ELF-1 (cell line): ENCODE results near the gene NRTN.

Source experiments
- DNase-seq: peaks from one replicate; pipeline ENCODE4 v3.0.0-alpha.2; 2016; ENCODE audit warnings: low read depth, low spot score

Gene NRTN

DNA sequence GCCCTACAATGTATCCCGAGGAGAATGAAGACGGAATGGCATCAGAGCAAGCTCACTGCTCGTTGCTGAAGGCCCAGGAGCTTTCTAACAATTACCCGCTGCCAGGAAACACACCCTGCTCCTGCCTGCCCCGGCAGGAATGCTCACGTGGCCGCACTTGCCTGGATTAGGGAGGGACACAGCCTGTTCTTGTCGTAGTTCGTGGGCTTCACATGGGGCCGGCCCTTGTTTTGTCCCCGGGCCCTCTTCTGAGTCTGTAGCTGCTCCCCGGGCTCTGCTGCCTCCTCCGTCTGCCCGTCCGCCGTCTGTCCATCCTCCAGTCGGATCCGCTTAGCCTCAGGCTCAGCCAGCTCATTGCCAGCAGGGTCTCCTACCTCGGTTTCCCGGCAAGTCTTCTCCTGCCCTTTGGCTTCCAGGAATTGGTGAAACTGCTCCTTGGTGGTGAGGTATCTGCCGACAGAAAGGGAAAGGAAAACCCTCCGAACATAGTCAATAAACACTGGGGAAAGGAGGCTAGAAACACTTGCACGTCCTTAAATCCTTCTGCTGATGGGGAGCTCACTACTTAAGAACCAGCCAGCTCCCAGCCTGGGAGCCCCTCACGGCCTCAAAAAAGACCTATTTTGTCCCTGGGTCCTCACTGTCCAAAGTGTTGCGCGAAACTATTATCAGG is 14.8 kb upstream of the NRTN start:
- DNase-seq = no peak

DNA sequence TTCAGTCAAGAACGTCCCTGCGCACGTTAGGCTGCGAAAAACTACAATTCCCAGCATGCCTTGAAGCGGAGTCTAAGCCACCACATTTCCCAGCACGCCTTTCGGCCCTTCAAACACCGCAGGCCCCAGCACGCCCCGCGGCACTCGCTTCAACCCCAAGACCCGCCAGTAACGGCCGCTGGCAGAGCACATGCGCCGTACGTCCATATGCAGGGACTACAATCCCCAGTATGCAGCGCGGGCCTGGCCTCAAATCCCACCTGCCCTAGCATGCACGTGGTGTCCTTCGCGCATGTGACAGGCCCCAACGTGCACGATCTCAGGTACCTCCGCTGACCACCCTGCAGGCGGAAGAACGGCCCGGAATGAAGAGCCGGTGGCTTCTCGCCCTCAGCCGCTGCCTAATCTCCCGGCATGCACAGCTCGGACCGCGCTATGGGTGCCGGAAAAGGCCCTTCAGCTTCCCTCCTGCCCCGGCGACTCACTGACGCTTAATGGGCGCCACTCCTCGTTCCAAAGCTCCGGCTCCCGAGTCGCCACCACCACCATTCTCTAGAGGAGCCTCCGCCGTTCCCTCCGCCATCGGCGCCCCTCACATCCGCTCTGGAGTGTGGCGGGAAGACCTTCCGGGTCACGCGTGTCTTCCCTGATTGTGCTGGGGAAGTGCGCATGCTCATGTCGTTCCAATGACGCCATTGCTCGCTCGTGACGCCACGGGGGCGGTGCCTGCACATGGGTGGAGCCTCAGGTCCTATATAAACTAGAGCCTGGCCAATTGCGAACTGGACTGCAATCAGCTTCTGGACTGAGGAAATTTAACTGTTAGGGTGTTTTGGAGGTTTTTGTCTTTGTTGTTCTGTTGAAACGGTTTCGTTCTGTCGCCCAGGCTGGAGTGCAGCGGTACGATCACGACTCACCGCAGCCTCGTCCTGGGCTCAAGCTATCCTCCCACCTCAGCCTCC is 14.0 kb upstream of the NRTN start, which contains the start of gene DUS3L:
Gene DUS3L, minus strand, starts transcription at position 605 of the 962 bp plus-strand sequence. Its CDS starts 22 bp downstream, at position 583.
- DNase-seq = peak; percentile 99

DNA sequence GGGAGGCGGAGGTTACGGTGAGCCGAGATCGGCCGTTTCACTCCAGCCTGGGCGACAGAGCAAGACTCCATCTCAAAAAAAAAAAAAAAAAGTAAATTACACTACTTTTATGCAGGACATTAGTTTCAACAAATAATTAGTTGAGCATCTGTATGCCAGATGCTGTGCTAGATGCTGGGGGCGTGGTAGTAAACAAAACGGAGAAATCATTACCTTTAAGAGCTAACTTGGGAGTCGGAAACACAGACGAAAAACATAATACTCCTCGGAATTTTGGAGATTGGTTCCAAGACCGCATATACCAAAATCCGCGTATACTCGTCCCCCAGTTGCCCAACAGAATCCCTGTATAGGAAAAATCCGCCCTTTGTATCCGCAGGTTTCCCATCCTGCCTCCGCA is 12.6 kb upstream of the NRTN start:
- no peak for DNase-seq

DNA sequence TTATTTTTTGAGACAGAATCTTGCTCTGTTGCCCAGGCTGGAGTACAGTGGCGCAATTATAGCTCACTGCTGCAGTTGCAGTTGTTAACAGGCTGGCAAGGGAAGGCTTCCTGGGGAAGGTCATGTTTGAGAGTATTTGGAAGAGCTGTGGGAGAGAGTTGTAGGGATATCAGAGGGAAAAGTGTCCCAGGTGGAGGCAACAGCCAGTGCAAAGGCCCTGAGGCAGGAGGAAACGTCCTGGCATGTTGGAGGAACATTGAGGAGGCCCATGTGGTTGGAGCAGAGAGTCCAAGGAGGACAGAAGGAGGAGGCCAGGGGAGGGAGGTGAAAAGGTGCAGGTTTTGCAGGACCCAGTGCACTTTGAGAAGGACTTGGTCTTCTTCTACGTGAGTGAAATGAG is 11.7 kb upstream of the NRTN start:
- DNase-seq = no peak

DNA sequence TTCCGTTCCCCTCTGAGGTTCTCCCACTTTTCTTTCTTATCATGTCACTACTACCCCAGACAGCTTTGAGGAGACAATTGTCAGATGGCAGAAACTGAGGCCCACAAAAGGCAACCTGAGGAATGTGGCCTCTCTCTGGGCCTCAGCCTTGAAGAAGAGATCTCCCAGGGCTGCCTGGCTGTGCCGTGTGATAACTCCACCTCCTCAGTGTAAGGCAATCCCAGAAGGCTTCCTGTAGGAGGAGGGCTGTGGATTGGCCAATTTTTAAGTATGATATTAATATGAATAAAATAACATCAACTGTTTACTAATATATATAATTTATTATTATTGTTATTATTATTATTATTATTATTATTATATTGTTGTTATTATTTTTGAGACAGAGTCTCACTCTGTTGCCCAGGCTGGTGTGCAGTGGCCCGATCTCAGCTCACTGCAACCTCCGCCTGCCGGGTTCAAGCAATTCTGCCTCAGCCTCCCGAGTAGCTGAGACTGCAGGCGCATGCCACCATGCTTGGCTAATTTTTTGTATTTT is 9.4 kb upstream of the NRTN start:
- no peak for DNase-seq

DNA sequence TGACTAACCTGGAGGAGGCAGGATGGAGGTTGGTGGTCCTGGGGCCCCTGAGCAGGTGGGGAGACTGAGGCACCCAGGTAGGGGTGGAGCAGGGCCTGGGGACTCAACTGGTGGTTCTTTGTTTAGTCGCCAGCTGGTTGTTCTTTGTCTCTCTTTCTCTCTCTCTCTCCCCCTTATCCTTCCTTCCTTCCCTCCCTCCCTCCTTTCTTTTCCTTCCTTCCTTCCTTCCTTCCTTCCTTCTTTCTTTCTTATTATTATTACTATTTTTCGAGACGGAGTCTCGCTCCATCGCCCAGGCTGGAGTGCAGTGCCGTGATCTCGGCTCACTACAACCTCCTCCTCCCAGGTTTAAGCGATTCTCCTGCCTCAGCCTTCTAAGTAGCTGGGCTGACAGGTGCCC is 6.6 kb upstream of the NRTN start:
- DNase-seq = no peak

DNA sequence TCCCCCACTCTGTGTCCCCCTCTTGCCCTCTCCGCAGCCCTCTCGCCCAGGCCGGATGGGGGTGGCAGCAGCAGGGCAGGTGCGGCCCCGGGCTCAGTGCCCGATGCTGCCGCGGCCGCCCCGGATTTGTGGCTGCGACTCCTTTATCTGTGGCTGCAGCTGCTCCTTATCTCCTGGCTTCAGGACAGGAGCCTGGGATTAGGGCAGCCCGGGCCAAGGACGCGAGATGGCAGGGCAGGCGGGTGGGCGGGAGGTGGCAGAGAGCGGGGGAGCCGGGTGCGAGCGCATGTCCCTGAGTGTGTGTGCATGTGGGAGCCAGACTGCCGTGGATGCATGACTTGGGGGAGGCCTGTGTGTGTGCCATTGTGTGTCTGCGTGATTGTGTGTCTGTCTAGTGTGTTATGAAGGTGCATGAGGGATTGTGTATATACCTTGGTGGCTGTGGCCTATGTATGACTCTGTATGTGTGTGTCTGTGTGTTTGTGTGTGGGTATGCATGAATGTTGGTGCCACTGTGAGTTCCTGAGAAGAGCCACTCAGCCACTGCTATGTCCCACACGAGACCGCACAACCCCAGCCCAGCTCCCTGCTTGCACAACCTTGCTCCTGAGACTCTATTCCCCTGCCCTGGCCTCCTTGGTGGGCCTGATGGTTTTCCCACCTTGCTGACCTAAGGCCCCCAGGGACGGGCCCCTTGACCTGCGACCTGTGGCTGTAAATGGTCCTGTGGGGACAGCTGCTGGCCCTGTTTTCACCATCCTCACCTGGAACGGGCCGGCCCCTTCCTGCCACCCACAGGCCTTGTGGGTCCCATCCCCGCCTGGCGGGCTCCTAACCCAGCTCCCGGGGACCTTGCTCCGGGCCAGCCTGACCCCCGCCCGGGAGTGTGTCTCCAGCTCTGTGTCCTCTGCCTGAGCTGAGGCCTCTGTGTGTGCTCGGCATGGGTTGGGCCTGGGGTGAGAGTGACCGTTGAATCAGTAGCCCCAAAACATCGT is 5.3 kb upstream of the NRTN start:
- no peak for DNase-seq

DNA sequence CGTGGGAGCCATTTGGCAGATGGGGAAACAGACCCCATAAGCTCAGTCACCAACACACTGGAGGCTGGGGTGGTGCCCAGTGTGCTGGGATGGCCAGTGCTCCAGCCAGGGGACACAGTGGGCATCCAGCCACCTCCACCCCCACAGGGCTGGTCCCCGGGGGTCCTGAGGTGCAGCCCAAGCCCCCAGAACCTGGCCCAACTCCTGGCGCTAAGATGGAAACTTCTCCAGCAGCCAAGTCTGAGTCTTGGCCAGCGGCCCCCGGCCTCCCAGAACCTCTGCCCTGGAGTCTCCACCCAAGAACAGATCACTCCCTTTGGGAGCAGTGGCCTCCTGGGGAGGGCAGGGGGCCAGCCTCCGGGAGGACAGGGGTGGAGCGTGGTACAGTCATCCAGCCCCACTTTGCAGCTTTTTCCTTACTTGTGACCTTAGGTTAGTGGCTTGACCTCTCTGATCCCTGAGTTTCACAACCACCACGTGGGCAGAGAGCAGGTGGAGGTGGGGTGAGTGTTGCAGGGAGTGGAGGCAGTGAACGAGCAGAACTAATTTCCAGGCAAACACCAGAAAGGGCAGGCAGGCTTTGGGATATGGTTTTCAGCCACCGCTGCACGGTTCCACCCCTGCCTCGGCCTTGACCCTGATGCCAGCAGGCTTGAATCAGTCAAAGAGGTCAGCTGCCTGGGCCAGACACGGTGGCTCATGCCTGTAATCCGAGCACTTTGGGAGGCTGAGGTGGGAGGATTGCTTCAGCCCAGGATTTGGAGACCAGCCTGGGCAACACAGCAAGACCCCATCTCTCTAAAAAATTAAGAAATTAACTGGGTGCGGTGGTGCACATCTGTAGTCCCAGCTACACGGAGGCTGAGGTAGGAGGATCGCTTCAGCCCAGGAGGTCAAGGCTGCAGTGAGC is 4.3 kb upstream of the NRTN start:
- no peak for DNase-seq

DNA sequence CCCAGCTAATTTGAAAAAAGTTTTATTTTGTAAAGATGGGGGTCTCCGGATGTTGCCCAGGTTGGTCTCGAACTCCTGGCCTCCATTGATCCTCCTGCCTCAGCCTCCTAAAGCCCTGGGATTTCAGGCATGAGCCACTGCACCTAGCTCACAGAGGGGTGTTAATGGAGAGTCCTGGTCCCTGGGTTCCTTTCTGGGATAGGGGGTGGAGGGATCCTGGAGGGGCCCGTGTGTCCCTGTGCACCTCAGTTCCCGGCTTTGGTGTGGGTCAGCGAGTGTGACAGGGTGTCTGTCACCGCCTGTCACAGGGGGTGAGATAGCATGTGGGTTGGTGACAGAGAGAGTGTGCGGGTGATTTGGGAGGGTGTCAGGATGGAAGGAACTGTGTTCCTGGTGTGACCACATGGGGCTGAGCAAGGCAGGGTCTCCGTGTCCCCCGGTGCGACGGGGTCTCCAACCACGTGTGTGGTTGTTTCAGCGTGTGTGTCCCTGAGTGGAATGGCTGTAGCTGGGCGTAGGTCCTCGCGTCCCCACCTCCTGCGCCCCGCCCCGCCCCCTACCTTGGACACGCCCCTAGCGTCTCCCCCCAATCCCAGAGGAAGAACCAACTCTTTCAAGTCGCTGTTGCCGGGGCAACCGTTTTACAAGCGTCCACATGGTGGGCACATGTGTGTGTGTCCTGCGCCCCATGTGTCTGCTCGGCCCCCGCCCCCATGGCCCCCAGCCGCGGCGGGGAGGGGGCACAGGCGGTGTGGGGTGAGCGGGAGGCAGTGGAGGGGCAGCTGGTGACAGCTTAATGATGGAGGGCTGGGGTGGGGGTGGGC is 2.9 kb upstream of the NRTN start:
- no peak for DNase-seq

DNA sequence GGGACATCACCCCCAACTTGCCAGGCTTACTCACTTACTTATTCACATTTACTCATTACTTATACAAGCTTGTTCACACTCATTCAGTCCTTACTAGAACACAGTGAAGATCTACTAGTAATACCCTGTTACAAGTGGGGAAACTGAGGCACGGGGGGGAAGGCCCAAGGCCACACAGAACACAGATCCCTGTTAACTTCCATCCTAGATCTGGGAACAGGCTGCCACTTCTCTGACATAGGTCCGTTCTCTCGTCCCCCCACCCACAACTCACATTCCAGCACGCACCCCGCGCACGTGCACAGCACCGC is 1.5 kb upstream of the NRTN start:
- no peak for DNase-seq

DNA sequence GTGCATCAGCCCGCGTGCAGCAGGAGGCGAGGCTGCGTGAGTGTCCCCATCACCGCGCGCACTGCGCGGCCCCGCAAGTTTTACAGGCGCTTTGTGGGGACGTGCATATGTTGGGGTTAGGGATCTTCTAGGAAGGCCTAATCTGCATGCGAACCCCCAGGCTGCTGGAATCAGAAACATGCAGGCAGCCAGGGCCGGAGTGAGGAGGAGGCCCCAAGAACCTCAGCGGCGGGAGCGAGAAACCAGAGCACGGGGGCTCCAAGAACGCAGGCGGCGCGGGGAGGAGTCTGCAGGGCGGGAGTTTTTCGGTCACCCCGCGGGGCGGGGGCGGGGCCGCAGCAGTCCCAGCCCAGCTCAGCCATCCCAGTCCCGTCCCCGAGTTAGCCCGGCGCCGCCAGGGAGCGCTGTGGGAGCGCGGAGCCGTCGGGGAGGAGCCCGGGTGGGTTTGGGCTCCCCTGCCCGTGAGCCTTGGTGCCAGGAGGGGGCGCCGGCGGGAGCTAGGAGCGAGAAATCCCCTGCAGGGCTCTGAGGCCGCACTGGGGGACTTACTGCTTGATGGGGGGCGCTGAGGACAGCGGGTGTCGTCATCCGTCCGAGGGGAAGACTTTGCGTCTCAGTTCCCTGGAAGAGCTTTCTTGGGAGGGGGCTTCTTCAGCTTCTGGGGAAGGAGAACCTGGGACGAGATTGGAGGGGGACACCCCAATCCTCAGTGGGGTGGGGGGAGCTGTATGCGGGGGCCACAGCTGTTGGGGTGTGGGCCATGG is 933 bp upstream of the NRTN start:
- DNase-seq = peak; percentile 98

DNA sequence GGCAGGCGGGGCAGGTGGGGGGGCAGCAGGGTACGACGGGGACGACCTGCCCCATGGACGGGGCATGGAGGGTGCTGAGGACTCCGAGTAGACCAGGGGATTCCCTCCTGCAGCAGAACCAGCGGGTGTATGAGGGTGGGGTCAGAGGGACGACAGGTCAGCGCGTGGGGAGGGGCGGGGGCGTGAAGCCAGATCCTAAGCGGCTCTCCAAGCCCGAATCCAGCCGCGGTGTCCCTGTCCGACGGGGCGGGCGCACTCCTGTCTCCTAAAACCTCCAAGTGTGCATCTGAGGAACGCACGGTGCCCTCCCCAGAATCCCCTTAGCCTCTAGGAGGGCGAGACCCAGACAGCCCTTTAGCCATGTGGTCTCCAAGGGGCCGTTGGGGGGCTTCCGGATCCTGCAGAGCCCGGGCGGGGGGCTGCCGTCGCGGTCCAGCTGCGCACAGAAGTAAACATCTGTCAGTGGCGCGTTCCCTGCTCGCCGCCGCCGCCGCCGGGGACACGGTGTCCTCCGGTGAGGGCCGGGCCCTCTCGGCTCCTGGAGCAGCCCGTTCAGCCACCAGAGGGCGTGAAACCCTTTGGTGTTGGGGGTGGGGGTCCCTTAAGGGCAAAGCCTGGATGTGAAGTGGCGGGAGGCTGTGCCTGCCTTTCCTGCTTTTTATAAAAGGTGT is 730 bp downstream of the NRTN start:
- DNase-seq = peak; percentile 89

DNA sequence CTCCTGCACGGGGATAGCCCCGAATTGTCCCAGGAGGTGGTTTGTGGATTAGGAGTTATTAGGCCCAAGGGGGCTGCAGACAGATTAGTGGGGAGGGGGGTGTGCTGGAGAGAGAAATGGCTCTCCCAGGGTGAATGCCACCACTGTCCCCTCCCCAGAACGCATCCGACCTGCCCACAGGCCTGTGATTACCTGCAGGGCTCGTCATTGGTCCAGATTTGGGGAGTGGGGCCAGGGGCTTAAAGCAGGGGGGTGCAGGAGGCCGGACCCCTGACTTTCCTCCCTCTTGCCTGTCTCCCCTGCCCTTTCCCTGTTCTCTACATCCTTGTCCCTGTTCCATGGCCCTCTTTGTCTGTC is 1.2 kb downstream of the NRTN start:
- DNase-seq = no peak

DNA sequence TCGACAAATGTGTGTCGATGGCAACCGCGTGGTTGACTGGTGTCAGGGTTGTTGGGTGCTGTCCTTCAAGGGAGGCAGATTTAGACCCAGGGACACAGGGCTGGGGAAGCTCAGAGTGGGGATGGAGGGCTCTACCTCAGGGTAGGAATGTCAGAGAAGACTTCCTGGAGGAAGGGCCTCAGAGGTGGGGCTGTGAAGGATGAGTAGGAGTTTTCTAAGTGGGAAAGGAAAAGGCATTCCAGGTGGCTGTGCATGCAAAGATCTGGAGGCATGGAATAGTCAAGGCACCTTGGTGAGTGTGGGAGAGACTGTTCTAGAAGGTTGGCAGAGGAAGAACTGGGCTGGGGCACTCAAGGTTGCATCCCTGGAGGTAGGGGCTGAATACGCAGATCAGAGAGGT is 2.0 kb downstream of the NRTN start:
- no peak for DNase-seq

DNA sequence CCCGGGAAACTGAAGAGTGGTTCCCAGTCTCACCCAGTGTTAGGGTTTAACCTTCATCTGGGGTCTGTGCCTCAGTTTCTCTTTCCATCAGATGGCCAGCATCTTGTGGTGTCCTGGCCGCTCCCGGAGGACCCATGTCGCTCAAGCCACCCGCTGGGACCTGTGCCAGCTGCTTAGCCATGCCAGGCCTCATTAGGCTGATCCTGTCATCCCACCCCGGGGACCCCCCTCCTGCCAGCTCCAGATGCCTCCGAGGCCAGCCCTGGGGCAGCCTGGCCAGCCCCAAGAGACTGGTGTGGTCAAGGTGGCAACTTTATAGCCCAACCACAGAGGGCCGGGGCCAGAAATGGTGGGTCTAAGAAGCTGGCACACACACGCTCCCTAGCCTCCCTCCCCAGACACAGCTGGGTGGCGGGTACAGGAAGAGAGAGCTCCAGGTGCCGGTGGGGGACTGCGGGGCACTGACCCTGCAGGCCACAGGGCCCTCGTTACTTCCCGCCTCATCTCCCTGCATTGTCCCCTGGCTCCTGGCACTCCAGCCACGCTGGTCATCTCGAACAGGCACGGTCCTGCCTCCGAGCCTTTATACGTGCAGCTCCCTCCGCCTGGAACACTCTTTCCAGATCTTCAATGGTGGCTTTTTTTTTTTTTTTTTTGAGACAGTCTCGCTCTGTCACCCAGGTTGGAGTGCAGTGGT is 3.4 kb downstream of the NRTN start:
- no peak for DNase-seq

DNA sequence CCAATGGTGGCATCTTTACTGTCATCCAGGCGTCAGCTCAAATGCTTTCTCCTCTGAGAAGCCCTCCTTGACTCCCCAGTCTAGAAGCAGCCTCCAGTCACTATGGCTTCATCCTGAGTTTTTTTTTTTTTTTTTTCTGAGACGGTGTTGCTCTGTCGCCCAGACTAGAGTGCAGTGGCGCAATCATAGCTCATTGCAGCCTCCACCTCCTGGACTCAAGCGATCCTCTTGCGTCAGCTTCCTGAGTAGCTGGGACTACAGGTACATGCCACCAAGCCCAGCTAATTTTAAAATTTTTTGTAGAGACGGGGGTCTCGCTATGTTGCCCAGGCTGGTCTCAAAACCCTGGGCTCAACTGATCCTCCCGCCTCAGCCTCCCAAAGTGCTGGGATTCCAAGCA is 4.2 kb downstream of the NRTN start:
- DNase-seq = no peak

DNA sequence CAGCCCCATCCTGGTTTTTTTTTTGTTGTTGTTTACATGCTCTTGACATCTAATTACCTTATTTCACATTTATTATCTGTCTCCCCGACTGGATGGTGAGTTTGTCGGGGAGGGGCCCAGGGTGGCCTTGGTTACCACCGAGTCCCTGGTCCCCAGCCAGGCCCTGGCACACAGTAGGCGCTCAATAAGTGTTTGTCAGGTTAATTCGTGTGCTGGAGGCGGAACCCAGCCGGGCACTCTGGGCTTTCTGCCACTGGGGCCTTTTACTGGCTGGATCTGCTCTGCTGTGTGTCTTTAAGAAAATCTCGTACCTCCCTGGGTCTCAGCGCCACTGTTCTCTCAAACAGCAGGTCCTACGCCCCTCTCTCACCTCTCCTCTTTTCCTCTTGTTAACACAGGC is 4.6 kb downstream of the NRTN start:
- DNase-seq = no peak

DNA sequence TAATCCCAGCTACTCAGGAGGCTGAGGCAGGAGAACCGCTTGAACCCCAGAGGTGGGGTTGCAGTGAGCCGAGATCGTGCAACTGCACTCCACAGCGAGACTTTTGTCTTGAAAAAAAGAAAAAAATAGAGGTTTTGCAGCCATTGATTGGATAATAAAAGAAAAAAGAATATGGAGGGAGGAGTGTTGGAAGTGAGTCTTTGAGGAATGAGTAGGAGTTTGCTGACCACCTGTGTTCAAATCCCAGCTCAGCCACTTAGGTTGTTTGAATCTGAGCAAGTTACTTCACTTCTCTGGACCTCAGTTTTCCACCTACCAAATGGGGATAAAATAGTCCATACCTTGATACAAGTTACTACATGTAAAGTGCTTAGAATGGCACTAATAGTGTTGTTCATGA is 6.2 kb downstream of the NRTN start:
- DNase-seq = no peak
